ENCODE results near the gene PRSS33.

The PRSS33 gene

GRCh38 chr16:2739625-2740430, 47.5 kb downstream of the PRSS33 start:
- DNase-seq, result no peak

GRCh38 chr16:2738615-2739014, 48.7 kb downstream of the PRSS33 start:
- no peak for DNase-seq

GRCh38 chr16:2737895-2738418, 49.4 kb downstream of the PRSS33 start:
- DNase-seq, result no peak

- no peak for DNase-seq
Measured at GRCh38 chr16:2737238-2737605, 50.1 kb downstream of the PRSS33 start.

- DNase-seq, result no peak
Measured at GRCh38 chr16:2736476-2737237, 50.7 kb downstream of the PRSS33 start.

- no peak for DNase-seq
Measured at GRCh38 chr16:2734844-2735515, 52.4 kb downstream of the PRSS33 start.
